H9 (cell line): ENCODE results near the gene RTF2. TPM values are rescaled to one million over a fixed set of nuclear protein-coding genes. Genes with fewer than 3 reads are reported as not detected.

ENCODE experiments used
- DNase-seq: peaks from one replicate; pipeline ENCODE4 v3.0.0-alpha.2; 2017
- H2AFZ ChIP-seq: one replicate; pipeline ENCODE4 v1.6.1; 2013; ENCODE audit warnings: mild to moderate bottlenecking, low read length, control low read depth, moderate library complexity
- H2AK5ac ChIP-seq: 2 replicates; pipeline ENCODE4 v1.6.1; 2013; ENCODE audit warnings: low read length, control low read depth, mixed read lengths; ENCODE audit not compliant: insufficient read length
- H2BK120ac ChIP-seq: one replicate; pipeline ENCODE4 v1.6.1; 2013; ENCODE audit warnings: low read depth, mild to moderate bottlenecking, low read length, control low read depth, inconsistent platforms; ENCODE audit not compliant: poor library complexity, severe bottlenecking
- H2BK12ac ChIP-seq: 2 replicates; pipeline ENCODE4 v1.6.1; 2013; ENCODE audit warnings: low read length, control low read depth, mixed read lengths, low read depth; ENCODE audit not compliant: insufficient read length
- H2BK15ac ChIP-seq: 2 replicates; pipeline ENCODE4 v1.6.1; 2013; ENCODE audit warnings: low read depth, low read length, control low read depth
- H2BK20ac ChIP-seq: one replicate; pipeline ENCODE4 v1.6.1; 2013; ENCODE audit warnings: low read depth, mild to moderate bottlenecking, low read length, control low read depth, inconsistent platforms; ENCODE audit not compliant: poor library complexity, severe bottlenecking
- H2BK5ac ChIP-seq: 2 replicates; pipeline ENCODE4 v1.6.1; 2013; ENCODE audit warnings: low read length, control low read depth, mixed read lengths; ENCODE audit not compliant: insufficient read length
- H3K14ac ChIP-seq: 2 replicates; pipeline ENCODE4 v1.6.1; 2013; ENCODE audit warnings: low read length, control low read depth; ENCODE audit not compliant: insufficient read depth
- H3K18ac ChIP-seq: 2 replicates; pipeline ENCODE4 v1.6.1; 2013; ENCODE audit warnings: low read depth, mild to moderate bottlenecking, mixed read lengths, low read length, control low read depth; ENCODE audit not compliant: insufficient read length
- H3K23ac ChIP-seq: 2 replicates; pipeline ENCODE4 v1.6.1; 2013; ENCODE audit warnings: low read length, control low read depth, mixed read lengths, low read depth; ENCODE audit not compliant: insufficient read length
- H3K23me2 ChIP-seq: 2 replicates; pipeline ENCODE4 v1.6.1; 2013; ENCODE audit warnings: low read depth, mild to moderate bottlenecking, mixed read lengths, low read length, control low read depth; ENCODE audit not compliant: insufficient read length, poor library complexity, severe bottlenecking
- H3K27ac ChIP-seq: 2 replicates; pipeline ENCODE4 v1.5.1; 2013; ENCODE audit warnings: low read length, control low read depth, mixed read lengths, low read depth; ENCODE audit not compliant: insufficient read length
- H3K27me3 ChIP-seq: 2 replicates; pipeline ENCODE4 v1.6.1; 2013; ENCODE audit warnings: low read length, control low read depth, inconsistent platforms; ENCODE audit not compliant: insufficient read depth
- H3K4ac ChIP-seq: 2 replicates; pipeline ENCODE4 v1.6.1; 2013; ENCODE audit warnings: low read depth, mild to moderate bottlenecking, control low read depth, inconsistent platforms, low read length, moderate library complexity
- H3K4me1 ChIP-seq: 2 replicates; pipeline ENCODE4 v1.6.1; 2013; ENCODE audit warnings: low read length, control low read depth, inconsistent platforms; ENCODE audit not compliant: insufficient read depth
- H3K4me2 ChIP-seq: 2 replicates; pipeline ENCODE4 v1.6.1; 2013; ENCODE audit warnings: low read length, control low read depth, mixed read lengths; ENCODE audit not compliant: insufficient read length, insufficient read depth
- H3K56ac ChIP-seq: 2 replicates; pipeline ENCODE4 v1.6.1; 2013; ENCODE audit warnings: low read depth, mild to moderate bottlenecking, mixed read lengths, low read length, control low read depth; ENCODE audit not compliant: insufficient read length
- H3K79me1 ChIP-seq: 2 replicates; pipeline ENCODE4 v1.6.1; 2013; ENCODE audit warnings: low read depth, mild to moderate bottlenecking, moderate library complexity, low read length, control low read depth, inconsistent platforms; ENCODE audit not compliant: insufficient read depth, poor library complexity, severe bottlenecking
- H3K79me2 ChIP-seq: 2 replicates; pipeline ENCODE4 v1.6.1; 2013; ENCODE audit warnings: low read length, control low read depth, inconsistent platforms; ENCODE audit not compliant: insufficient read depth
- H3K9ac ChIP-seq: 2 replicates; pipeline ENCODE4 v1.6.1; 2013; ENCODE audit warnings: low read length, control low read depth, mixed read lengths; ENCODE audit not compliant: insufficient read length; ENCODE audit errors: extremely low read depth
- H3K9me3 ChIP-seq: one replicate; pipeline ENCODE4 v1.6.1; 2013; ENCODE audit warnings: low read depth, low read length, inconsistent platforms; ENCODE audit not compliant: control insufficient read depth
- H3T11ph ChIP-seq: one replicate; pipeline ENCODE4 v1.6.1; 2013; ENCODE audit warnings: mild to moderate bottlenecking, low read length, control low read depth, inconsistent platforms
- H4K20me1 ChIP-seq: one replicate; pipeline ENCODE4 v1.6.1; 2013; ENCODE audit not compliant: control insufficient read depth, insufficient read length, insufficient read depth
- H4K5ac ChIP-seq: 2 replicates; pipeline ENCODE4 v1.6.1; 2013; ENCODE audit warnings: low read depth, mild to moderate bottlenecking, mixed read lengths, low read length, control low read depth; ENCODE audit not compliant: insufficient read length
- H4K8ac ChIP-seq: replicated peaks from 2 replicates; pipeline ENCODE4 v1.6.1; 2013; ENCODE audit warnings: low read length, control low read depth, mixed read lengths, low read depth; ENCODE audit not compliant: insufficient read length
- H4K91ac ChIP-seq: 2 replicates; pipeline ENCODE4 v1.6.1; 2013; ENCODE audit warnings: low read depth, mild to moderate bottlenecking, moderate library complexity, mixed read lengths, low read length, control low read depth; ENCODE audit not compliant: insufficient read length
- H3K27ac Mint-ChIP-seq, 3 experiments: 2 replicates in 2 of 3; 3 replicates in 1 of 3; pipeline ENCODE4 v1.8.0; 2020 to 2021; ENCODE audit warnings: mixed read lengths in 3 of 3, mild to moderate bottlenecking in 1 of 3, moderate library complexity in 1 of 3
- H3K27me3 Mint-ChIP-seq: 2 replicates; pipeline ENCODE4 v1.8.0; 2021; ENCODE audit warnings: low read depth, mild to moderate bottlenecking, moderate library complexity, mixed read lengths
- H3K36me3 Mint-ChIP-seq, 3 experiments: 2 replicates in 2 of 3; 3 replicates in 1 of 3; pipeline ENCODE4 v1.8.0; 2020 to 2021; ENCODE audit warnings: low read depth in 3 of 3, mixed read lengths in 3 of 3; ENCODE audit not compliant: insufficient read depth in 1 of 3
- H3K4me1 Mint-ChIP-seq, 2 experiments: 2 replicates each; pipeline ENCODE4 v1.8.0; 2020; ENCODE audit warnings: mixed read lengths in 2 of 2
- H3K4me3 Mint-ChIP-seq, 2 experiments: 2 replicates in 1 of 2; 3 replicates in 1 of 2; pipeline ENCODE4 v1.8.0; 2020 to 2021; ENCODE audit warnings: mild to moderate bottlenecking in 2 of 2, mixed read lengths in 2 of 2, moderate library complexity in 1 of 2
- H3K9me3 Mint-ChIP-seq, 2 experiments: 2 replicates in 1 of 2; 3 replicates in 1 of 2; pipeline ENCODE4 v1.8.0; 2020; ENCODE audit warnings: mild to moderate bottlenecking in 2 of 2, mixed read lengths in 2 of 2, moderate library complexity in 1 of 2
- WGBS: extraction: QIAGEN DNeasy Blood & Tissue Kit; methylation state at CpG from one replicate; pipeline ENCODE4 v1.1.7; 2013; ENCODE audit warnings: missing lambda C conversion rate, low lambda C conversion rate, mixed read lengths; ENCODE audit not compliant: insufficient read length; ENCODE audit errors: extremely low coverage; 5-methylcytosine and 5-hydroxymethylcytosine counted together
- total RNA-seq: library from RNA; stranded (reverse); gene quantifications from 2 replicates; pipeline ENCODE4 v1.2.1, GENCODE V29; 2021
- TF ChIP-seq, protein P1 (sequence below): fragments of 200-600 bp; sonication (generic); conservative IDR thresholded peaks from 3 replicates; pipeline ENCODE4 v1.8.0; 2021; ENCODE audit warnings: antibody characterized with exemption, mild to moderate bottlenecking

Gene RTF2
- total RNA-seq, 1 experiment from 2014 or later = 62.6 TPM

DNA sequence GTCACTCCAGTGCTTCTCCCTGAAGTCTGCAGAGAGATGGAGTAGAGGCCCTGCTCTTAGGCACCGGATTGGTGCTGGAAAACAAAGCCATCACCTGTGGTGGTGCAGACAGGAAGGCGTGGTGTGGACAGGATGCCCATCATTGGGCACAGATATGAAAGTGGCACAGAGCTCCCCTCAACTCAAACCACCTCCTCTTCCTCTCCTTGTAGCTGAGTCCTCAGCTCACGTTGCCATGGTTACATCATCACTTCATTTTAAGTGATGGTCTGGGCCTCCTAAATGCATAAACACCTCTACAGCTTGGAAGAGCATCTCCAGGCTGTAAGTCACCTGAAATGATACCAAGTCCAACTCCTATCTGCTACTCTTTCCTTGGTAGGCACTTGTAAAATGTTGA is 8.0 kb upstream of the RTF2 start:
- no peaks in the 10 kb centered on the region for H4K20me1 ChIP-seq
- H4K5ac ChIP-seq = no peak overlapping the region
- no peak overlapping the region for H2AFZ ChIP-seq
- Mint-ChIP-seq H3K27me3 (peaks cover 20% of the 10 kb centered on the region), H3K36me3 (no peaks in the 10 kb centered on the region), H3K4me3 (no peak overlapping the region; a peak in 1 of 5 replicates), H3K9me3 (no peaks in the 10 kb centered on the region), H3K4me1 (no peaks in the 10 kb centered on the region), H3K27ac (no peak overlapping the region)
- no peaks in the 10 kb centered on the region for H3K79me2 ChIP-seq
- no peak overlapping the region for H3K9ac ChIP-seq
- H3K79me1 ChIP-seq = no peaks in the 10 kb centered on the region
- no peak for DNase-seq
- no peak overlapping the region for H3K56ac ChIP-seq
- H3K18ac ChIP-seq = no peak overlapping the region
- no peak overlapping the region for H2BK5ac ChIP-seq
- no peak overlapping the region for H2BK120ac ChIP-seq
- H2BK20ac ChIP-seq = no peak overlapping the region
- no peak overlapping the region for H3K4me2 ChIP-seq
- H3K27me3 ChIP-seq = no peaks in the 10 kb centered on the region
- WGBS = no CpG with 5 or more reads among the region's 3 CpGs
- H3K14ac ChIP-seq = no peak overlapping the region
- H4K8ac ChIP-seq = no peak overlapping the region
- no peak overlapping the region for H2BK15ac ChIP-seq
- no peak overlapping the region for H3K27ac ChIP-seq
- H2AK5ac ChIP-seq = no peak overlapping the region
- H3K4me1 ChIP-seq = no peaks in the 10 kb centered on the region
- no peaks in the 10 kb centered on the region for H3K23me2 ChIP-seq
- no peak overlapping the region for H3K23ac ChIP-seq
- H3K9me3 ChIP-seq = no peaks in the 10 kb centered on the region
- H2BK12ac ChIP-seq = no peak overlapping the region
- TF ChIP-seq, protein P1, sequence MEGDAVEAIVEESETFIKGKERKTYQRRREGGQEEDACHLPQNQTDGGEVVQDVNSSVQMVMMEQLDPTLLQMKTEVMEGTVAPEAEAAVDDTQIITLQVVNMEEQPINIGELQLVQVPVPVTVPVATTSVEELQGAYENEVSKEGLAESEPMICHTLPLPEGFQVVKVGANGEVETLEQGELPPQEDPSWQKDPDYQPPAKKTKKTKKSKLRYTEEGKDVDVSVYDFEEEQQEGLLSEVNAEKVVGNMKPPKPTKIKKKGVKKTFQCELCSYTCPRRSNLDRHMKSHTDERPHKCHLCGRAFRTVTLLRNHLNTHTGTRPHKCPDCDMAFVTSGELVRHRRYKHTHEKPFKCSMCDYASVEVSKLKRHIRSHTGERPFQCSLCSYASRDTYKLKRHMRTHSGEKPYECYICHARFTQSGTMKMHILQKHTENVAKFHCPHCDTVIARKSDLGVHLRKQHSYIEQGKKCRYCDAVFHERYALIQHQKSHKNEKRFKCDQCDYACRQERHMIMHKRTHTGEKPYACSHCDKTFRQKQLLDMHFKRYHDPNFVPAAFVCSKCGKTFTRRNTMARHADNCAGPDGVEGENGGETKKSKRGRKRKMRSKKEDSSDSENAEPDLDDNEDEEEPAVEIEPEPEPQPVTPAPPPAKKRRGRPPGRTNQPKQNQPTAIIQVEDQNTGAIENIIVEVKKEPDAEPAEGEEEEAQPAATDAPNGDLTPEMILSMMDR = no peak
- no peak overlapping the region for H3T11ph ChIP-seq
- H3K4ac ChIP-seq = no peak overlapping the region
- H4K91ac ChIP-seq = no peak overlapping the region
